ENCODE data around the gene ADRB2.

- no peak for TF ChIP-seq CTCF (IDR thresholded peaks at IDR 0.05)
- TF ChIP-seq ZFX (IDR thresholded peaks at IDR 0.05; ENCODE audit: borderline replicate concordance) = no peak
Measured at GRCh38 chr5:148837383-148837782, 11.0 kb downstream of the ADRB2 start.

All from 22Rv1 (cell line).